Fibroblast of skin of right quadriceps (primary cell): Measurements from ENCODE around the gene ZNF746.

Experiments
- DNase-seq: peaks from one replicate; pipeline ENCODE4 v3.0.0-alpha.2; 2013

The ZNF746 gene

DNA sequence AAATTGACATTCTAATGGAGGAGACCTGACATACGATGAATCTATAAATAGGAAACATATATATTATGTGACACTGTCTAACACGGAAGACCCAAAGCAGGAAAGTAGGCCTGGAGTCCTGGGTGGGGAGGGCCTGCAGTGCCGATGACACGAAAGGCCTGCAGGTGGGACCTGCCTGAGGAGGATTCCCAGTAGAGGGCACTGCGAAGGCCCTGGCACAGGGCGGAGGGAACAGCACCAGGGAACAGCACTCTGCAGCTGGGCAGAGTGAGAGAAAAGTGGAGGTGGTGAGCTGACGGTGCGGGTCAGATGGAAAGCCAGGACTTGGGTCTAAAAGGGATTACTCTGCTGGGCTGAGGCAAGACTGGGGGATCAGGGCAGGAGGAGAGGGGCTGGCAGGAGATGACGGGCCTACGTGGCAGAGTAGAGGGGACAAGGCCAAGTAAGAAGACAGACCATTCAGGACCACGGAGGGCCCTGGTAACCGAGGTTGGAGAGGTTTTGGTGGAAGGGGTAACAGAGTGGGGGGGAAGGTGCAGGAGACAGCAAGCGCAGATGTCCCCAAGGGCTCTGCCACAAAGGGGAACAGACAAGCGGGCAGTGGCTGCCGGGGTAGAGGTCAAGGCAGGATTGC, 8.1 kb downstream of the ZNF746 start:
- no peak for DNase-seq

DNA sequence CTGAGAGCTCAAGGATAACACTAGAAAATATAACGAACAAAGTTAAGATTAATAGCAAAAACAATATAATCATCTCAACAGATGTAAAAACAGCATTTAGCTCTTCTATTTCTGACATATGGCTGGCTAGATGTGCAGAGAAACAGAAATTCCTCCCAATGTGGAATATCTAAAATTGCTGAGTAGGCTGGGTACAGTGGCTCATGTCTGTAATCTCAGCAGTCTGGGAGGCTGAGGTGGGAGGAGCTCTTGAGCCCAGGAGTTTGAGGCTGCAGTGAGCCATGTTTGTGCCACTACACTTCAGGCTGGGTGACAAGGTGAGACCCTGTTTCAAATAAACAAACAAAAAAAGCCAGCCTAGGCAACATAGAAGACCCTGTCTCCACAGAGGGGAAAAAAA, 18.0 kb downstream of the ZNF746 start:
- DNase-seq, result no peak

DNA sequence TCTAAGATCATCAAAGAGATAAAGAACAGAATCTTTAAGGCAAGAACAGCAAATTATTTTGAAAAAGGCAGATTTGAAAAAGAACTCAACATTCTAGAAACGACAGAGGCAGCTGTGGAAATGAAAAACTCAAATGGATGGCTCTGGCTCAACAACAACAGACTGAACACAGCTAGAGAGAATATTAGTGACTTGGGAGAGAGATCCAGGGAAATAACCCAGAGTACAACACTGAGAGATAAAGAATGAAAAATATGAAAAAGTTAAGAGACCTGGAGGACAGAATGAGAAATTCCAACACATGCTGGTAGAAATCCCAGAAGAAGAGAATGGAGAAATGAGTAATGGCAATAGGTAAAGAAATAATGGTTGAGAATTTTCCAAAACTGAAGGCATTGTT, 18.9 kb downstream of the ZNF746 start:
- no peak for DNase-seq

DNA sequence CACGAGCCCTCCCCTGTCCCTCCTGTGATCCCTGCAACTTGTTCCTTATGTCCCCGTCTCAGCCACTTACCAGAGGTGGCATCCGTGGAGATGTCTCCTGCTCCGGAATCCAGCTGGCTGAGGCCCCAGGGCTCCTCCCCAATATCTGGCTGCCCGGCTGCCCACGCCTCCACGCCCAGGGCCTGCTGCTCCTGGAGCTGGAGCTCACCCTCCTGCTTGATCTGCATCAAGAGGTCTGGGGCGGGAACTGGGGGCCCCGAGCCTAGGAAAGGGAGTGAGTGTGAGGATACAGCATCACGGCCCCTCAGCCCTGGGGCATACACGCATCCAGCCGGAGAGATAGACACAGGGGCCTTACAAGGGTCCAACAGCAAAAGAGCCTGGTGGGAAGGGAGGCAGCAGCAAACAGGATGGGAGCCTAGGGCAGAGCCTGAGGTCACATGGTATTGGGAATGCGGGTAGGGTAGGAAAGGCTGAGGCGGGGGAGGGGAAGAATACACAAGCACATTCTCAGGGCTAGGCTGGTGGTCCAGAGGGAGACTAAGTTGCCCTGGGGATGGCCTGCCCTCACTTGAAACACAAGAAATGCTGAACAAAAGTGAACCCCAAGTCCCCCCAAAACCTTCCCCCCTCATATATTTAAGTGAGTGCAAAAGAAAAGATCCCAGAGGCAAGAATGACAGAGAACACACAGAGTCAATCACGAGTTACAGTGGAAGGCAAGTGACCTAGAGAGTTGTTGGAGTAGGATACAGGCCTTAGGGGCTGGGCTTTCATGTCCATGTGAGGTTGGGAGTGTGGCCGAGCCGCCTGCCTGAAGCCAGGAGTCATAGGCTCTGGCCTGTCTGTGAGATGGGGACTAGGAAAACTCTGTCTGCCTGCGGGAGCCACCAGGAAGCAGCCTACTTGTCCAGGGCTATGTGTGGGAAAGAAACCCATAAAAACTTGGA, 19.8 kb downstream of the ZNF746 start:
- no peak for DNase-seq

DNA sequence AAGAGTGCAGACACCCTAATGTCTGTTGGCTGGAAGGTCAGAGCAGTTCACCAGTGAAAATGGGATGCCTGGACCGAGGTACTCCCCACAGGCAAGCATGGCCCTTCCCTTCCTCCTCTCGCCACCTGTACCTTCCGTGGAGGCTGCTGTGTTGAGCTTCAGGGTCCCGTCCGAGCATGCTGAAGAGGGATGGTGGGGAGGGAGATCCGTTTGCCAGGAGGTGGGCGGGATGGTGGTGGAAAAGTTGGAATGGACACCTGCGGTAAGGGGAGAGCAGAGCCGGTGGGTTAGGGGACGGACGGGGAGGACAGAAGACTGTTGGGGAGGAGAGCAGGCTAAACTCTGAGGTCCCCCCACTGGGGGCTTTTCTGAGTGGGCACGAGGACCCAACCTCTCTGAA, 20.8 kb downstream of the ZNF746 start:
- DNase-seq, result no peak

DNA sequence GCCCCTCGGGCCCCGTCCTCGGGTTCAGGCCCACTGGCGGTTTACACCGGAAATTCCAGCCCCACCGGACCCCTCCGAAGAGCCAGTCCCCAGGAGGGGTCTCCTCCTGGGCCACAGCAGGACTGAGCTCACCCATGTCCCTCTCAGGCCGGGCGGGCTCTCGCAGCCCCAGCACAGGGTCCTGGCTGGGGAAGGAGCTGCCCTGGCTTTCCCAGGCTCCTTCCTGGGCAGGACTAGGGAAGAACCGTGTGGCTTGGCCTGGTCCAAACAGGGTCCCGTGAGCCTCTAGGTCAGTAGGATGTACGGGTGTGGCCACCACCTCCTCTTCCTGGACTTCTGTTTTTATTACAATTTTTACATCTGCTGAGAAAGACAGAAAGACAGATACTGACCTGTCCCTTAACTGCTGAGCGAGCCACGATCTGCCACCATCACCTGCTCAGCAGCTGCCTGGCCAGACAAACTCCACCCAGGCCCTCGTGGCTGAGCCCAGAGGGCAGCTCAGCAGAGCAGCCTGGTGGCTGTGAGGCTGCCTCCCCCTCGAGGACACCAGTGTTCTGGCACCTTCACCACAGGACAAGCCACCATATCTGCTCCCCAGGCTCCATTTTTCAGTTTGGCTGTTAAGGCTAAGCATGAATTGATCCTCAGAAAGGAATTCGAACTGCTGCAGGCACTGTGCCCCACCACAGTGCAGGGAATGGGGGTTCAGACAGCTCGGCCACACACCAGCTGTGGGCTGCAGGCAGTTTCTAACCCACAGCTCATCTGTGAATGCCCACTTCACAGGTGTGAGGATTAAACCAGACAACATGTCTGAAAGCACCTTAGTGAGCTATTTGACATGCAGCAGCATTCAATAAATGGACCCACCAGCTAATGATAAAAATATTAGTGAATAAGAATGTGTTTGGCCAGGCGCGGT, 22.2 kb downstream of the ZNF746 start:
- DNase-seq, result no peak

DNA sequence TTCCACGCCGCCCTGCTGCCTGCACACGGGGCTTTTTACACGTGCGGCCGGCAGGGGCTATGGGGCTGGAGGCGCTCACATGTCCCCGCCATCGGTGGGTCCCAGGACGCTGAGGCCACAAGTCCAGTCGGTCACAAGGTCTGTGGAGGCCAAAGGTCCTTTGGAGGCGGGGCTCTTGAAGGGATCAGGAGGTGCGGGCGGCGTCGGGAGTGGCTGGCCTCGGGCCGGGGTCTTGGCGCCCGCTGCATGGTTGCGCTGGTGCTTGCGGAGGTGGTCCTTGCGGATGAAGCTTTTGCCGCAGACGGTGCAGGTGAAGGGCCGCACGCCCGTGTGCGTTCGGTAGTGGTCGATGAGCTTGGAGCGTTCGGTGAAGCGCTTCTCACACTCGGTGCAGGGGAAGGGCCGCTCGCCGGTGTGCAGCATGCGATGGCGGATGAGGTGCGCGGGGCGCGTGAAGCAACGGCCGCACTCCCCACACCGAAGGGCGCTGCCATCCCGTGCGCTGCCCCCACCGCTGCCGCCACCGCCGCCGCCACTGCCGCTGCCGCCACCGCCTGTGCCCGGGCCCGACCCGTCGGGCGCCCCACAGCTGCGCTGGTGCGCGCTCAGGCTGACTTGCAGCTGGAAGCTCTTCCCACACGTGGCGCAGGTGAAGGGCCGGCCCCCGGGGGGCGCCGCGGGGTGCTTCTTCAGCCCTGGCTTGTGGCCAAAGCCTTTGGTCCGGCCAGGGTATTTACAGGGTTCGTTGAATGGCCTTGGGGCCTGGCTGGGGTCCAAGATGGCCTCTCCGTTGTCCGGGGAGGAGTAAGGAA, 23.1 kb downstream of the ZNF746 start:
- DNase-seq, result no peak

DNA sequence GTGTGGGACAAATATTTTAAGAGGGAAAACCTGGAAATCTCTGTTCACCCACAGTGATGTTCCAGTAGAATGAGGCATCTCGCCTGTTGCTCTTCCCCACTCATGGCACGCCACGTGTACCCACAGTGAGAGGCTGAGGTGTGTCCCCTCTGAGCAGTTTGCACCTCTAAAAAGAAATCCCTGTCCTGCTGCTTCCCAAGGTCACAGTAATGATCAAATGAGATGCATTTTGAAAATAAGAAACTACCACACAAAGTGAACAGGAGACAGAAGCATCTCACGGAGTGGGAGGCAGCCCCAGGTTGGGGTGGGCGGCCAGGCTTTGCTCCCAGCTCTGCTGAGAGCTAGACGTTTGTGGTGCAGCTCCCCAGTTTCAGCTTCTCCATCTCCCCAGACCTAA, 24.4 kb downstream of the ZNF746 start:
- DNase-seq, result no peak

DNA sequence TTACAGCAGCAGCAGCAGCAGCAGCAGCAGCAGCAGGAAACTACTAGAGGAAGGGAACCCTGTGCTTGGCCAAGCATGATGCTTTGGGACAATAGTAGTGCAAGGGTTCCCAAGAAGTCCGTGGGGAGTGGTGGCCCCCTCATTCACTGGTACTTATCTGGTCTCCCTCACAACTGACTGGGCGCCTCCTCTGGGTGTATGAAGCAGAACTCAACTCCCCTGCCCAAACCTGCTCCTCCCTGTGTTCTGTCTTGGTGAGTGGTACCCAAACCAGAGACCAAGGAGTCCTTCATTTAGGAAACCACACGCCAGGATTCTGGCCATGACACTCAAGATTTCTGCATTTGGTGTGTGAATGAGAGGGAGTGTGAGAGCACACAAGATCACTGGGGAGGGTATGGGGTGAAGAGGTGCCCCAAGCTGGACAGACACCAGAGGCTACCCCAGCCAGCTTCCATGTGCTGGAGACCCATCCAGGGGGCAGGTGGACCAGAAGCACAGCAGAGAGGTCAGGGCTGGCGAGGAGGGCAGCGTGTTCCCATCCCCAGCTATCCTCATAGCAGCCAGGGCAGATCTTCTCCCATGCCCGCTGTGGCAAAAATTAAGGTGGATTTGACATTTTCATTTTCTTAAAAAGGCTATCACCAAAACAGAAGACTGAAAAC, 26.2 kb downstream of the ZNF746 start:
- no peak for DNase-seq

DNA sequence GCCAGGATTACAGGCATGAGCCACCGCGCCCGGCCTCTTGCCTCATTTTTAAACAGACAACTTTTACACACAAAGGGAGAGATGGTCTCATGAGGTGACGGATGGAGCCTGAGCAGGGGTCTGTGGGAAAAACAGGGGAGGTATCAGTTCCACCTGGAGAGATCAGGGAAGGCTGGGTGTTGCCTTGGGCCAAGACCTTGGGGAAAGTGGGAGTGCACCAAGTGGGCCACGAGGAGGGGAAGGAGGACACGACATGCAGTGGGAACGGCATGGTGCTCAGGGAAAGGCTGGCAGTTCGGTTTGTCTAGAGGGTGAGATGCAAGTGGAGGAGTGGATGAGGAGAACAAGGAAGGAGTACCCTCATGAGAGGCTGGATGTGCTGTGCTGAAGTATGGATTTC, 27.8 kb downstream of the ZNF746 start:
- no peak for DNase-seq

DNA sequence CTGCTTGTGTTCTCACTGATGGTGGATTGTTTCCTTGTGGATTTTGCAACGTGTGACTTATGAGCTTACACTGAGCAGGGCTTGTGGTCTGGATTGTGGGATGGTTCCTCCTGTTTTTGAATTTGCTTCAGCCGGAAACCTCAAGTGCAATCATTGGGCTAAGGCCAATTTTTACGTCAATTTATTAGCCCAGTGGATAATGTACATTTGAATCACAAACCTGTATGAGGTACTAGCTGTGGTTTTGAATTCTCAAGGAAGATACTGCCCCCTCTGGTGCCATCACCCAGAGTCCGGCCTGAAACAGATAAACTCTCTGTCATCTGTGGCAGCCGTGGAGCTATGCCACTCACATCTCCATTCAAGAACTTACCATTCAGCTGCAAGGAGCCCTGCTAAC, 29.4 kb downstream of the ZNF746 start:
- DNase-seq, result no peak

DNA sequence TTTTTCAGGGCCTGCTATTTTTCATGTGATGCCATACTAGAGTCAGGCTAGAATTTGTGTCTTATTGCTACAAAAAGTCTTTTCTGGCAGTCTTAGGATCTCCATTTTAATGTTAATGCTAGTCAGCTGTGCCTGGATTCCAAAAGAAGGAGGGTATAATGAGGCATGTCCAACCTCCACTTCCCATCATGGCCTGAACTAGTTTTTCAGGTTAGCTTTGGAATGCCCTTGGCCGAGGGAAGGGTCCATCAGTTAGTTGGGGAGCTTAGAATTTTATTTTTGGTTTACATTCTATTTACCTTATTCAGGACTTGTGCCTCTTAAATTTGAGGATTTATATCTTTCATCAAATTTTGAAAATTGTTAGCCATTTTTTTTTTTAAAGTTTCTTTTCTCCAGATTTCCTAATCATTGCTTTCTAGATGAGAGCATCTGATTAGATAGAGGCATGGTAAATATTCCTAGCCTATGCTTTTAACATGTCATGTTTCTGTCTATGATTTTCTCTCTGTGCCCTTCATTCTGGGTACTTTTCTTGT, 30.2 kb downstream of the ZNF746 start:
- no peak for DNase-seq

DNA sequence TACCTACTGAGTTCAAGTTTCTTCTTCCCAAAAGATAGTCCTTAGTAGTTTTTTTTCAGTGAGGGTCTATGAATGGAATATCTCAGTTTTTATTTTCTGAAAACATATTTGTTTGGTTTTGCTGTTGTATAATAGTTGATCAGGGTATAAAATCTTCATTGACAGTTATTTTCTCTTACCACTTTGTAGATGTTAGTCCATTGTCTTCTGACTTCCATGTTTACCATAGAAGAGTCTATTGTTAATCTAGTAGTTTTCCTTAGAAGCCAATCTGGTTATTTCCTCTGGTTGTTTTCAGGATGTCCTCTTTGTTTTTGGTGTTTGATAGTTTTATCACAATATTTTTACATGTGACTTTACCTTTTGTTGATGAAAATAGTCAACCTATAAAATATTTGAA, 31.2 kb downstream of the ZNF746 start:
- DNase-seq, result no peak

DNA sequence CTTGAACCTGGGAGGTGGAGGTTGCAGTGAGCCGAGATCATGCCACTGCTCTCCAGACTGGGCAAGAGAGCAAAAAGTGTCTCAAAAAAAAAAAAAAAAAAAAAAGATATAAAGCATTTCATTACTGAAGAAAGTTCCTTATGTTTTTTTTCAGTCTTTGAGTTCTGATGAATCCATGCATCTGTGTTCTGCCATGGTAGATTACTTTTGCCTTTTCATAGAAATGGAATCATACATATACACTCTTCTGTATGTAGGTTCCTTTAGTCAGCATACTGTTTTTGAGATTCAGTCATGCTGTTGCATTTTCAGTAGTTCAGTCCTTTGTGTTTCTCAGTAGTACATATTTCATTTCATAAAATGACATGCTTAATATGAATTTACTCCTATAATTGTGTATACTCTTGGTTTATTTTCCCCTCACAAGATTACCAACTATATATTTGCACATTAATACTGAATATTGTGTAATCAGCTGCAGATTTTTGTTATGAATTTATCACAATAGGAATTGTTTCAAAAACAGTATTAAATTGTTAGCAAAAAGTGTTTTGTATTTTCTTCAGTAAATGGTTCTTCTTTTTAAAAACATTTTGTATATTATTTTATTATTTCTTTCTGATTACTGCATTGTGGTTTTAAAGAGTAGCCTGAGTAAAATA, 34.0 kb downstream of the ZNF746 start:
- DNase-seq, result no peak

DNA sequence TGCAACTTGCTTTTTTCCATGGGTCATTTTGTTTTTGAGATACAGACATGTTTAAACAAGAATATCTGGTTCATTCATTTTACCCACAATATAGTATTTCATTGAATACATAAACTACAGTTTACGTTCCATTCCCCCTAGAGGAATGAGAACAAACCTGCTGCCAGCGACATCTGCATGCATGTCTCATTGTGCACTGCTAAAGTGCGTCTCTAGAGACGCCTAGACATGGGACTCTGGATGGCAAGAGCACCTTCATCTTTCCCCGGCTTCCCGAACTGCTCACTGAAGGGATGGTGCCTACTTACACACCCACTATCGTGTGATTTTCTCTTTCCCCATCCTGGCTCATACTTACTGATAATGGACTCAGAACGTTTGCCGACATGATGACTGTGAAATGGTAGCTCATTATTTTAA, 35.5 kb downstream of the ZNF746 start:
- no peak for DNase-seq

DNA sequence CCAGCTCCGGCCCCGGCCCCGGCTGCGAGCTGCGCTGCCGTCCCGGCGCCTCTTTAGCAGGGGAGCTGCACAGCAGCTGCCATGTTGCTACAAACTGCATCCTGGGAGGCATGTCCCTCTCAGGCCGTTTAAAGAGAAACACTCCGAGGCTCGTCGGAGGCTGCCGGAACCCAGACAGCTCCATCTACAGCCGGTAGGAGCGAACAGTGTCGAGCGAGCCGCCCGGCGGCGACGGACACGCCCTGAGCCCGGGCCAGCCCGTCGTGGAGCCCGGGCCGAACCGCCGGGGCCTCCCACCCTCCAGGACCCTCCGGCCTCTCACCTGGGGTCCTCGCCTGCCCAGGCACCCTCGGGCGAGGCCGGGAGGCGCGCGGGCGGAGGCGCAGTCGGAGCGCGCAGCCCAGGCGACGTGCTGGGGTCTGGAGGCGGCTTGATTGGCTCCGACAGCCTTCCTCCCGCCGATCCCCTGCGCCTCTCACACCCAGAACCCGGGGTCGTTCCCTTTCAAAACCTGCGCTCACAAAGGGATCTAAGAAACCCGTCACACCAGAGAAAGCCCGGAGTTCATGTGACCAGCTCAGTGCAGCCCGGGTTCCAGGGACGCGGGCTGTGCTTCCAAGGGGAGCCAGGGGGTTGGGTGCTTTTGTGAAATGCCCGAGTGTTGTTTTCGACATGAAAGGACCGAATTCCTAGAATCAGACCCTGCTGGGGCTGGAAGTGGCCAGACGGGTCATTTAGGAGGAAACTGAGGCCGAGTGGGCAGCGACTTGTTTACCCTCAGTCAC, 36.9 kb downstream of the ZNF746 start, which contains the start of gene ZNF777:
Gene ZNF777 (minus strand): TSS at position 570 of the 785 bp plus-strand sequence. CDS start 5,040 bp downstream, outside the sequence.
- peak; percentile 87 for DNase-seq

DNA sequence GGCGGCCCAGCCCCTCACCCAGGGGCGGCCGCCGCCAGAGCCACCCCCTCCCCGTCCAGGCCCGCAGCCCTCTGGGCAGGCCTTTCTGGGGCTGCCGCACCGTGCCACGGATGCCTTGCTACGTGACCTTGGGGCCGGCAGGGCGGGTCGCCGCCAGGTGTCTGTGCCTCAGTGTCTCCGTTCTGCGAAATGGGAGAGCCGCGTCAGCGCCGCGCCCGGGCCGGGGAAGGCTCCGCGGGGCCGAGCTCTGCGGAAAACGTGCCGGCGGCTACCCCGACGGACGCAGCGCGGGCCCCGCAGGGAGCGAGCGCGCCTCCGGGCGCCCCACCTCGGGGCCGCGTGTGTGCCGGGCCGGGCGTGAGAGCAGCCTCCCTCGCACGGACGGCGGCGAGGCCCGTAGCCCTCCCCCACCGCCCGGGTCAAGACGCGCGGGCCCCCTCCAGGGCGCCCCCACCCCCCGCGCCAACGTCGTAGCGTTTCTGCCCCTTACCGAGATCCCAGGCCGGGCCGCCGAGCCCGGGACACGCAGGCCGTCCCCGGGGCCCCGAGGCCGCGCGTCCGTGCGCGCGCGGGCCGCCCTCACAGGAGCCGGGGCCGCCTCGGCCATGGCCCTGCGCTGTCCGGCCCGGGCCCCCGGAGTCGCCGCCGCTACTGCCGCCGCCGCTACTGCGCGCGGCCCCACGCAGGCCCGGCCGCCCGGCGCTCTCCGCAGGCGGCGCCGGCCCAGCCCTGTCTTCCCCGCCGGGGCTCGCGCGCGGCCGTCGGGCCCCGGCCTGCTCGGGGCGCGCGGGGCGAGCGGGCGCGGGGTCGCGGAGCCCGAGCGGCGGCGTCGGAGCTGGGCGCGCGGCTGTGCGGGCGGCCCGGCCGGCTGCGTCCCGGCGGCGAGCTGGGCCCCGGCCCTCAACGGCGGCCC, 37.8 kb downstream of the ZNF746 start:
- DNase-seq, result peak; percentile 9

DNA sequence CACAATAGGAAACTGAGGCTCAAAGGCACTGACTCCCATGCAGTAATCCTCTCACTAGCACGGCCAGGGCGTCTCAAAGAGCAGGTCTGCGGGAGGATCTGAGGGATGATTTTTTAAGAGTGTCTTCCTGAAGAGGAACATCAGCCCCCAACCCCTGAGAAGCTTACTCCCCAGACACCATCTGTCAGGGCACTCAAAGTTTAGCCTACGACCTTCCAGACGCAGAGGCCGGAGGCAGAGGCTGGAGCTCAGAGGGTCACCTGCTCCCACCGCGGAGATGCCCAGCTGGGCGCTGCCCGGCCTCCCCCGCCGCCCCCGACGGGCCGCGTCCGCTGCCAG, 38.4 kb downstream of the ZNF746 start:
- DNase-seq, result no peak

DNA sequence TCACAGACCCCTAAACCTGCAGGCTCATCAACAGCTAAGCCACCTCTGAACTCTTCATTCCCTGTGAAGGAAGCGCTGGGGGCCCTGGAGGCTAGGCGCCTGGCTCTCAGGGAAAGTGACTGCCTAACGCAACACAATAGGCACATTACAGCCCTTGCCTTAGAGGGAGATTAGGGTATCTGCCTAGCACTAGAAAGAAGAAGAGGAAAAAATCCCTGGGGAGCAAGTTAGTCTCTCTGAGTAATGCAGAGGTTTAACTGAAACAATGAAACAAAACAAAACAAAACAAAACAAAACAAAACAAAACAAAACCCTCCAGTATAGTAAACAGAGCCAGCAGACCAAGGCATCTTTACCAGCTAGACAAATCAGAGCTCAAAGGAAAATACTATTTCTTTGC, 39.4 kb downstream of the ZNF746 start:
- DNase-seq, result no peak
